Measurements from ENCODE around the gene GARIN5B.
A peak's percentile ranks its signal among the peaks of the same experiment; 100 is the strongest.

Gene GARIN5B

DNA sequence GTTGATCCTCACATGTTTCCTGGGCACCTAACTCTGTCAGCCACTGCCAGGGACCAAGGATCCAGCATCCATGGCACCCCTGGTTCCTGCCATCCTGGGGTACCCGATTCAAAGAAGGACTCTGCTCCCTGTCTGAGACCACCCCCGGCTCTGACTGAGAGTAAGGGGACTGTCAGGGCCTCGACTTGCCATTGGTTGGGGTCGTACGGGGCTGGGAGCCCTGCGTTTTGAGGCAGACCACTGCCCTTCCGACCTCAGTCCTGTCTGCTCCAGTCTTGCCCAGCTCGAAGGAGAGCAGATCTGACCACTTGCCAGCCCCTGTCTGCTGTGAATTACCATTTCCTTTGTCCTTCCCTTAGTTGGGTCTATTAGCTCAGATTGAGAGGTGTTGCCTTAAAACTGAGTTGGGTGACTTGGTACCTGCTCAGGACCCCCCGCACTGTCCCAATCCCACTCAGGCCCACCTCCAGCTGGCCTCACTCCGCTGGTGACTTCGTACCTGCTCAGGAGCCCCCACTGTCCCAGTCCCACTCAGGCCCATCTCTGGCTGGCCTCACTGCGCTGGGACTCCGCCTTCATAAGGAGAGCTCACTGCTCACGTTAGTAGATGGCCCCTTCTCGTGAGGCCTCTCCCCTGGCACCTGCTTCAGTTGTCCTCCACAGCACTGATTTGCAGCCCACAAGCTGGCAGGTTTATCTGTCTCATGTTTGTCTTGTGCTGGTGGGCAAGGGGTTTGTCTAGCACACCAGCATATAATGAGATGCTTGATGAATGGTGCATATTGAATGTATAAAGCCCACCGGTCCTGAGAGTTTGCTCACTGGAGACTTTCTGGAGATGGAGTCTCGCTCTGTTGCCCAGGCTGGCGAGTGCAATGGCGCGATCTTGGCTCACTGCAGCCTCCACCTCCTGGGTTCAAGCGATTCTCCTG, 26.6 kb upstream of the GARIN5B start:
- no peak for DNase-seq (ENCODE audit: low spot score)

- DNase-seq (ENCODE audit: low spot score), result no peak
Measured at GRCh38 chr19:55387736-55388497, 24.9 kb upstream of the GARIN5B start.

GRCh38 chr19:55386493-55386971, 23.5 kb upstream of the GARIN5B start:
- no peak for DNase-seq (ENCODE audit: low spot score)

DNA sequence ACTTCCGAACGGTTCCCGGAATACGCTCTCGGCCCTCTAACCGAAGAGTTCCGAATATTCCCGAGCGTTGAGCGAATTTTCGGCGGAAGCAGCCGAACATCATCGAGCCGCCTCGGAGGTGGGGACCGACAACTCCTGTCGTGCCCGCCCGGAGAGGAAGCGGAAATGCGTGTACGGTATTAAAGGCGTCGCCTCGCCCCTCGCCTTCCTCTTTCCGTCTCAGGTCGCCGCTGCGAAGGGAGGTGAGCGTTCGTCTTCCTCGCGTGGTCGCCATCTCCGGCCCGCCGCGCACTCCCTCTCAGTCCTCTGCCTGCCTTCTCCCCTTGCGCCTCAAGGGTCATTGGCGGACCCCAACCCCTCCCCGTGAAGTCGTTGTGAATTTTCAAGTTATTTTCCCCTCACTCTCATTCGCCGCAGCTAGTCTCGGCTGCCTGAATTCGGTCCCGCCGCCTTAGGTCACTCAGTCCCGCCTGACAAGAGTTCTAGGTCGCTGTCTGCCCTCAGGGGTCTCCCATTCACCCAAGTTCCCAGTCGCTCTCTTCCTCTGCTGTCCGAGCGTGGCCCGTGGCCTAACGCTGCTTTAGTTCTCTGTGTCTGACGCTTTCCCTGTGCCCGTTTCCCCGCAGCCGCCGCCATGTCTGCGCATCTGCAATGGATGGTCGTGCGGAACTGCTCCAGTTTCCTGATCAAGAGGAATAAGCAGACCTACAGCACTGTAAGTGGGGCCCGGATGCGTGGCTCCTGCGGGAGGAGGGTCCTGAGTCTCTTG, 22.8 kb upstream of the GARIN5B start, which contains the start of gene RPL28:
TSS of gene RPL28 (plus strand) at position 209 of the 769 bp plus-strand sequence. CDS start at position 635, 426 bp downstream.
- DNase-seq (ENCODE audit: low spot score), result peak; percentile 96

GRCh38 chr19:55384920-55385723, 22.1 kb upstream of the GARIN5B start:
- DNase-seq (ENCODE audit: low spot score), result peak; percentile 92

DNA sequence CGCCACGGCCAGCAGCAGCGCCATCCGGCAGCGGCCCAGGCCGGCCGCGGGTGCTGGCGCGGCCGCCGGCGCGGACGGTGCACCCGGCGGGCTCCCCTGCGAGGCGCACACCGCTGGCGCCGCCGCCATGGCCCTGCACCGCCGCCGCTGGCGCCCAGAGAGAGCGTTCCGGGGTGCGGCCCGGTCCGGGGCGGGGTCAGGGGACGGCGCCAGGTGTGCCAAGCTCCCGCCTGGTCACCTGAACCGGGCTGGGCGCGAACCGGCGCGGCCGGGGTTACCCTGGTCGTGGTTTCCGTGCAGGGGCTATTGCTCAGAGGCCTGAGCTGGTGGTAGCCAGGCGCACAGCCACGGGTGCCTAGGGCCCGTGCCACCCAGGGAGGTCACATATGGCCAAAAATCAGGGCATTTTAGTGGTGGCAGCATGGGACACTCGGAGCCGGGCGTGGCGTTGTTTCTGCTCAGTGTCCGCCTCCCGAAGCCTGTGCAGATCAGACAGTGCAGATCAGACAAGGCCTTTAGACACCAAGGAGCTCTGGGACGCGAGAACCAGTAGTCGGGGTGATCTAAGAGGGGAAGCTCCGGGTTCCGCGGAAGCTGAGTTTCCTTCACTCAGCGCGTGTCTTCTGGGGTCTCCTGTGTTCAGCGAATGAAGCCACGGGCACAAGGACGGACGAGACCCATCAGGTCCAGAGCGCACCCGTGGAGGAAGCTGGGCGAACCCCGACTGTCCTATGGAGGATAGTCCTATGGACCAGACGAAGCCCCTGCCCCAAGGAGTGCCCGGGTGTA, 21.3 kb upstream of the GARIN5B start, which contains the start of gene TMEM238:
TSS of gene TMEM238 (minus strand) at position 162 of the 789 bp plus-strand sequence. CDS start at position 129, 33 bp downstream.
- no peak for DNase-seq (ENCODE audit: low spot score)

- DNase-seq (ENCODE audit: low spot score), result no peak
Measured at GRCh38 chr19:55383279-55384130, 20.4 kb upstream of the GARIN5B start.

DNA sequence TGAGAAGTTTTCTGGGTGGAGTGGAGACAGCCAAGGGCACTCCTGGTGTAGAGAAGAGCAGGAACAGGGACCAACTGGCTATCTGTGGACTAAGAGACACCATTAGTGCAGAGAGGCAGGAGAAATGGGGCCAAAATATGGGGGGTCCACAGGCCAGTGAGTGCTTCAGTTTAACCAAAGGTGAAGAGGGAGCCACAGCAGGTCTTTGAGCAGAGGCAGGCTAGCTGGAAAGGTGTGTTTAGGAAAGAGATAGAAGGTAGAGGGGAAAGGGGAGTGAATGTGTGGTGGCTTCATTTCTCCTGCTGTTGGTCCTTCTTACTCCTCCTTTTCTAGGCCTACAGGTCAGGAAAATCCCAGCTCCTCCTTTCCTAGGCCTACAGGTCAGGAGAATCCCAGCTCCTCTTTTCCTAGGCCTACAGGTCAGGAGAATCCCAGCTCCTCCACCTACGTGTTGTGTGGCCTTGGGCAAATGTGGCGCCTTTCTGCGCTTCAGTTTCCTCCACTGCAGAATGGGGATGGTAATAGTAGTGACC, 19.5 kb upstream of the GARIN5B start:
- no peak for DNase-seq (ENCODE audit: low spot score)

DNA sequence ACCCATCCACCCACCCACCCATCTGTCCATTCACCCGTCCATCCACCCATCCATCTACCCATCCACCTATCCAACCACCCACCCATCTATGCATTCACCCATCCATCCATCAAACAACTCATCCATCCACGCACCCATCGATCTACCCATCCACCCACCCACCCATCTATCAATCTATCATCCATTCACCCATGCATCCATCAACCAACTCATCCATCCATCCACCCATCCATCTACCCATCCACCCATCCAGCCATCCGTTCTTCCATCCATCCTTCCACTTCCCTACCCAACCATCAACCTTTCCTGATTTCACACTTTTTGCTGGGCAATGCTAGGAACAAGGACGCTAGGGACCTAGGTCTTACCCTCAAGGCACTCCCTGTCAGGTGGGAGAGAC, 19.0 kb upstream of the GARIN5B start:
- no peak for DNase-seq (ENCODE audit: low spot score)

DNA sequence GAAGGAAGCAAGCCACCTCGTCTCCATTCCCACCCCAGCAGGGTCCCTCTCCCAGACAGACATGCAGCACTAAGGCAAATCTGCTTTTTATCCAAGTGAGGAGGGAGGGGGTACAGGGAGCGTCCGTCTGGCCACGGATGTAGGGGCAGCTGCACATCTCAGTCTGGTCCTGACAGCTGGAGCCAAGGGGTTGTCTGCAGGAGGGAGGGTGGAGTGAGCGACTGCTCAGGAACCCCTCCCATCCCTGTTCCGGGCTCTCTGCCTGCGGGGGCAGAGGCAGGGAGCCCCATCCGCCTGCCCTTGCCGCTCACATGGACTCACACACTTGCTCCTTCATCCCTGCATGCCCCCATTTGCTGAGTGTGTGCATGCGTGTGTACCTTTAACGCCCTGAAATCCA, 16.1 kb upstream of the GARIN5B start:
- peak; percentile 29 for DNase-seq (ENCODE audit: low spot score)

- DNase-seq (ENCODE audit: low spot score), result peak; percentile 36
Measured at GRCh38 chr19:55377356-55378131, 14.5 kb upstream of the GARIN5B start.

DNA sequence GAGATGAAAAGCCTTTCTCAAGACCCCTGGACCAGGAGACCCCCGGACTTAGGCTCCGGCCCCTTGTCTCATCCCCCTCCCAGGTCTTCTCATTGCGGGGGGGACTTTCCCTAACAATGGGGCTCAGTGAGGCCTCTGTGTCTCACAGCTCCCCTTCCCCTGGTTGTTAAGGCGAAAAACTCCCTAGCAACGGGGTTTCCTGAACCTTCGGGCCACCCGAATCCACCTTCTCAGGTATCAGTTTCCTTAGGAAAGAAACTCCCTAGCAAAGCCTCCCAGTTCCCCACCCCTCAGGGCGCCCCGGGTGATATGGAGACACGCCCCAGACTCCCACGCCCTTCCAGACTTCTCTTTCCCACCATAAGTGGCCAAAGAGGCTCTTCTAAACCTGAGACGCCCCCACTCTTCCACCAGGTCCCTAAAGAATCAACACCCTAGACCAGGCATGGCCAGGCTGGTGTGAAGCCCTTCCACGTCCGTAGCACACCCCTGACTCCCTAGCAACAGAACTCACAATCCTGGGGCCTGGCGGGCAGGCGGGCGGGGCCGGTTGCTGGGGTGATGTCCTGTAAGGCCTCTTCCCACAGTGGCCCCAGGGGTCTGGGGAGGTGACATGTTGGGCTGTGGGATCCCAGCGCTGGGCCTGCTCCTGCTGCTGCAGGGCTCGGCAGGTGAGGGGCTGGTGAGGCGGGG, 13.3 kb upstream of the GARIN5B start, which contains the start of gene TMEM190:
TSS of gene TMEM190 (plus strand) at position 586 of the 693 bp plus-strand sequence. CDS start at position 614, 28 bp downstream.
- peak; percentile 30 for DNase-seq (ENCODE audit: low spot score)

DNA sequence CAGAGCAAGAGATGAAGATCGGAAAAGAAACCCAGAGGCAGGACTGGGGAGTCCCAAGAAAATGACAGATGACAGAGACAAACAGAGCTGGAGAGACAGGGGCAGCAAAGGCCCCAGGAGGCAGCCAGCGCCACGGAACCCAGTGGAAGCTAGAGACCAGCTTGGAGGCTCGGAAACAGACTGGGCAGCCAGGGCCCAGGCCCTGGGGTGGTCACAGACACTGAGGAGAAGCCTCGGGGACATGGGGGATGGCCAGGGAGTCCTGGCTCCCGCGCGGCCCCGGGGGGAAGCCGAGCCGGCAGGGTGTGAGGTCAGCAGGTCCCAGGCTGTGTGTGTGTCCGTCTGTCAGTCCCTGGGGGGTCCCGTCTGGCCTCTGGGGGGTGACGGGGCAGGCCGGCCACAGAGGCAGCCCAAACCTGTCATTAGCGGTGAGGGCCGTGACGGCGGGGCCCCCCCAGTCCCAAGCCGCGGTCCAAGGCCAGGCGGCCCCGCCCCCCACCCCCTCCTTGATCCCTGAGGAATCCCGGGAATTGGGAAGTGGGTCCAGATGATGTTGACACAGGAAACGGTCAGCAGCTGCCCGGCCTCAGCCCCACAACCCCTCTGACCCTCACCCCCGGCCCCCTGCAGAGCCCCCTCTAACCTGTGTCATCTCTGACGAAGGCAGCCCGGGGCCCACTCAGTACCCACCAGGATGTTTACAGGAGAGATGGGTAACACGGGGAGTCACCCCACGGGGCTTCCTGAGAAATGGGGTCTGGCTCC, 11.1 kb upstream of the GARIN5B start:
- peak; percentile 39 for DNase-seq (ENCODE audit: low spot score)

DNA sequence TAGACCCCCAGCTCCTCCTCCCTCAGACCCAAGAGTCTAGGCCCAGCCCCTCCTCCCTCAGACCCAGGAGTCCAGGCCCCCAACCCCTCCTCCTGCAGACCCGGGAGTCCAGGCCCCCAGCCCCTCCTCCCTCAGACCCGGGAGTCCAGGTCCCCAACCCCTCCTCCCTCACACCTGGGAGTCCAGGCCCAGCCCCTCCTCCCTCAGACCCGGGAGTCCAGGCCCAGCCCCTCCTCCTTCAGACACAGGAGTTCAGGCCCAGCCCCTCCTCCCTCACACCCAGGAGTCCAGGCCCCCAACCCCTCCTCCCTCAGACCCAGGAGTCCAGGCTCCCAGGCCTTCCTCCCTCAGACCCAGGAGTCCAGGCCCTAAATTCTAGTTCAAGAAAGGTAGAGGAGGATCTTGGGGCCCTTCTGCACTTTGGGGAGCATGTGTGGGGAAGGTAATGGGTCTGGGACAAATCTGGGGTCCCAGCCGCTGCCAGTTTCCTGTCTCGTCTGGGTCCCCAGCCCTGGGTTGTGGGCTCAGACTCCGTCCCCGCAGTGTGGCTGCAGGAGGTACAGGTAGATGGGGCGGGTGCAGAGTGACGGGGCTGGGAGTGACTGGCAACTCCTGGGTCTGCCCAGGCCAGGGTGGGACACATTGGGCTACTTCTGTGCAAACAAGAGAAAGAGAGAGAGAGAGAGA, 10.4 kb upstream of the GARIN5B start:
- peak; percentile 32 for DNase-seq (ENCODE audit: low spot score)

DNA sequence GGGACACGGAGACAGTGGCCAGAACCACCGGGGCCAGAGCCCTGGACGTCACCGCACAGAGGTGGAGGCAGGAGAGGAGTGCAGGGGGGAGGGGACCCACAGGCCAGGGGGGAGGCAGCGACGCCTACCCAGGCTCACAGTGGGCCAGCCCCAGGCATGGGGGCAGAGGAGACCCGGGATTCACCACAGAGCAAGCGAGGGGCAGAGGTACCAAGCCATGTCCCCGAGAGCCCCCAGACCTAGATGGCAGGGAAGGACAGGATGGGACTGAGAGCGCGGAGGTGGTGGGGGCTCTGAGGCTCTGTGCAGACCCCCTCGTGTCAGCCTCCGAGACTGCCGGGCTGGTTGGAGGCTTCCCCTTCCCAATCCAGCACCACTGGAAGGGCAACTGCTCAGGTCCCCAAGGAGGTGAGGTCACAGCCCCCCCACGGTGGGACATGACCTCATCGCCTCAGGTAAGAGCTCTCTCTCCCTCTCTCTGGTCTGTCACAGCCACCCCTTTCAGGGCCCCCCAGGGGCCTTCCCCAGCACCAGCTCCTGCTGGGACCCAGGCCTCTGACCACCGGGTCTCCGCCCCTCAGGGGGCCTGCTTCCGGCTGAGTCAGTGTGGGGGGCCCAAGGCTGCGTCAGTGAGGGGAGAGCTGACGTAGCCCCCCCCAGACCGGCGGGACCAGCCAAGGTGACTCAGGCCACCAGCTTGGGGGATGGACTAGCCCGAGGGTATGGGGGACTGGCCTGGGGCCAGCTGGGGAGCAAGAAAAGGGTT, 9.4 kb upstream of the GARIN5B start:
- DNase-seq (ENCODE audit: low spot score), result no peak
